ENCODE measurements around the gene ARHGAP10.

ARHGAP10 gene

DNA sequence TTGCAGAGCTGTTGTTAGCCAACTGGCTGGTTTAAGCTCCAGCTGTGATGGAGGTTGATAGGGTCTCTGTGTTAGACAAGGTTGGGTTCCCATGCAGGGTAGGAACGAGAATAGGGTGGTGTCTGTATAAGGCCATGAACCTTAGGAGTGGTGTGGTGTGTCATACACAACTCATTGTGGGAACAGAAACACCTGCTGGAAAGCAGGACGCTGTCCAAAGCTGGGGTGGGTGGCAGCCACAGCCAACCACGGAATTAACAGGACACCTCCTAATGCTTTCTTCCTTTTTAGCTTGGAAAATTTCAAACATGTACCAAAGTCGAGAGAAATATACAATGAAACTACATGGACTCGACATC is 94.4 kb downstream of the ARHGAP10 start:
- no peak for DNase-seq (ENCODE audit: low spot score)

DNA sequence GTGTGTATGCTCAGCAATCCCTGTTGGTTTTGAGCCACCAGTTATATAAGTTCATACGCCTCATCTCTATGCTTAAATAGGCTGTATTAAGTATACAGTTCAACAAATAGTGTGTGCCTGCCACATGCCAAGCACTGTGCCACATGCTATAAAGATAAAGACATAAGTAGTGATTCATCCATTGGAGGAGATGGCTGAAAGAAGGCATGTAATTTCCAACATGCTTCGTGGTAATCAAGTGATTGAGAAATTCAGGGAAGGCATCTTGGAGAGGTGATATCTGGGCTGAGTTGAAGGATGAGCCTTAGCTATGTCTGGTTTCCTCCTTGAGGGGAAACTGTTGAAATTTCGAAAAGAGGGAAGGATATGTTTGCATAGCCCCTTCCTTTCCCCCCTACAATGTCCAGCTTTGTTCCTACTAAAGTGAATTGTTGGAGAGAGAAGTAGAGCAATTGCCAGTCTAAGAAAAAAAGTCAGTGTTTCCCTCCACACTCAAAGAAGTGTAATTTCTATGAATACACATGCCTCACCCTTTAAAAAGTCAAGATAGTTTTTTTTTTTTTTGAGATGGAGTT is 96.5 kb downstream of the ARHGAP10 start:
- no peak for DNase-seq (ENCODE audit: low spot score)

DNA sequence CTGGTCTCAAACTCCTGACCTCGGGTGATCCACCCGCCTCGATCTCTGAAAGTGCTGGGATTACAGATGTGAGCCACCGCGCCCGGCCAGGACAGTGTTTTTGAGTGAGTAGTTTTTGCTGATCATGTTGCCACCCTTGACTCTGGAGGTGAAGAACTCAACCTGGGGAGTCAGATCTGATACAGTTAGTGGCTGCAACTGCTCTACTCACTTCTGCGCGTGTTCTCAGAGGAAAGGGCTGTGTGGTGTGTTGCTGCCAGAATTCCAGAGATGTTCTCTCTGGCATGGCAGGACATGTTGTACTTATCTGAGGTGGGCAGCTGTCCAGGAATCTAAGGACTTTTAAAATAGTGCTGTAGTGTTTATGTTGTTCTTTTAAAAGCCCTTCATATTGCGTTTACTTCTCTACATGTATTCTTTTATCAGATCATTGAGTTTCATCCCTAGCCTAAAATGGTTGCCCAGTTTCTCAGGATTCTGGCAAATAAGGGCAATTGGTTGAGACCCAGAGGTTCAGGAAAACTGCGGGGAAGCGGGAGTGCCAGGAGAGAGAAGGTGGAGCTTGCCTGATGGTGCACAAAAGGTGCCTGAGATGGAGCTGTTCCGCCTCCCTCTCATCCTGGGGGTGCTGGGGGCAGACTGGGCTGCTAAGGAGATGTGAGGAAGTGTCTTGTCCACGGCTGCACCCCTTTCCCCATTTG is 97.7 kb downstream of the ARHGAP10 start:
- no peak for DNase-seq (ENCODE audit: low spot score)

DNA sequence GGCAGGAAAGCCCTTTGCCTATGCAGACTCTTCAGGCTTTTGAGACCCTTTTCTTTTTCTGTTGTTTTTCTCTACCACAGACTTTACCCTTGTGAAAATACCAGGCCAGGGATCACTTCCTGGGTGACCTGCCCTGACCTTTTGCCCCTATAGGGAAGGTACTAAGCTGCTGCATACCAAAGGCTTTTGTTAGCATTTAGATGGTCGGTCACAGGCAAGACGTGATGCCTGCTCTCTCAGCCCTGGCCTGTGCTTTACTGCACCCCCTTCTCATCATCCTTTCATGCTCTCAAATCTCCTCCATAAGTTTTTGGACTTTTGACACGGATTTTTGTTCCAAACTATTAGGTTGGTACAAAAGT is 98.2 kb downstream of the ARHGAP10 start:
- no peak for DNase-seq (ENCODE audit: low spot score)

DNA sequence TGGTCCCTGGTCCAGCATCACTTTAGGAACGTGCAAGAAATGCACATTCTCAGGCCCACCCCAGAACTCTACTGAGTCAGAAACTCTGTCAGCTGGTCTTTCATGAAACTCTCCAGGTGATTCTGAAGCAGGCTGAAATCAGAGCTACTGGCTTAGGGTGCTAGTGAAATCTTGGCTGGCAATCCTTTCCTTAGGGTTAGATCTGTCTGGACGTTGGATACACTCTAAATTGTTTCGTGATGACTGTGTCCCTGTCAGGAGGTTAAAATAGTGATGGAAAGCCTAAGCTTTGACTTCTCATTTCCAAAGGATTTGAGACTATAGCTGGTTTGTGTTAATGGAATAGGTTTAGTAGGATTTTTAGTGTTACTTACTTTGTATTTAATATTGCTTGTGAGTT is 99.1 kb downstream of the ARHGAP10 start:
- DNase-seq (ENCODE audit: low spot score), result no peak

DNA sequence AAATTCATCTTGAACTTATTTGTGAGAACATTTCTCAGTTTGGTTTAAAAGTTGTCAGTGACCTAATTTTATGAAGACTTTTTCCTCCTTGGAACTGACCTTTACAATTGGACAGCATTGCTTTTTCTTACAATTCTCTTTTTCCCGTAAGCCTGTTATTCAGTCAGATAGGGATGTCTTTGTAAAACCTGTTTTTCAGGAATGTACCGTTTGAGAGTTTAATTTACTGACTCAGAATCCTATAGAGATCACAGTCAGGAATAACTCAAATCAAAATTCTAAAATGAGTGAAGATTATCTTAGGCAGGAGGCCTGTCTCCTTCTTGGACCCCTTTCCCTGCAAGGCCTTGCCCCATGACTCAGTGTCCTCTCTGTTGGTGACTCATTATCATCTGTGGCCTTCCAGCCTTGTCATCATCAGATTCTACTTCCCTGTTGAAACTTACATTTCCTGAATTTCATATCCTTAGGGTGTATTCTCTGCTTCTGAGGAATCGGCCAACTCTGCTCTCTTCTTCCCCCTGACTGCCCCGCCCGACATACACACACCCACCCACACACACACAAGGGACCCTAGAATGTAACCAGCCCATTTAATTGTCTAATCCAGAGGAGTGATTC is 99.8 kb downstream of the ARHGAP10 start:
- DNase-seq (ENCODE audit: low spot score), result no peak

DNA sequence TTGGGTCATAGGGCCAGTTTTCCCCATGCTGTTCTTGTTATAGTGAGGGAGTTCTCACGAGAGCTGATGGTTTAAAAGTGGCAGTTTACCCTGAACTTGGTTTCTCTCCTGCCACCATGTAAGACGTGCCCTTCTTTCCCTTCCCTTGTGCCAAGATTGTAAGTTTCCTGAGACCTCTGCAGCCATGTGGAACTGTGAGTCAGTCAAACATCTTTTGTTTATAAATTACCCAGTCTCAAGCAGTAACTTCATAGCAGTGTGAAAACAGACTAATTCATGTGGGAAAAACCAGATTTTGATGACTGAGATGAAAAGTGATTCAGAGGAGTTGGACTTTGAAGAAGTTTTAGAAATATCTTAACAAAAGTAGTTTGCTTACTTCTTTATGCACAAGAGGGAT is 101.4 kb downstream of the ARHGAP10 start:
- DNase-seq (ENCODE audit: low spot score), result no peak

DNA sequence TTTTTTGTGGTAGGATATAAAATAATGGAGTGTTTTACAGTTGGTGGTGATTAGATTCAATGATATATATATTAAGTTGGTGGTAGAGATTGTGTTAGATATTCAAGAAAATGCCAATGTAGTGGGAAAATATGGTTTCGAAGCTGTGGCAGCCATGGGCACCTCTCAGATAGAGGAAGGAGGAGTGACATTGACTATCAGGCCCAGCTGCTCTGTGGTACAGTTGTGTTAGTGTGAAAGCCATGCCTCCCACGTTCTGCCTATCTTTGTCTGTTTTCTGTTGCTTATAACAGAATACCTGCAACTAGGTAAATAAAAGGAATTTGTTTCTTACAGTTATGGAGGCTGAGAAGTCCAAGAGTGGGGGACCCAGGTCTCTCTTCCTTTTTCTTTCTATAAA is 101.9 kb downstream of the ARHGAP10 start:
- no peak for DNase-seq (ENCODE audit: low spot score)

DNA sequence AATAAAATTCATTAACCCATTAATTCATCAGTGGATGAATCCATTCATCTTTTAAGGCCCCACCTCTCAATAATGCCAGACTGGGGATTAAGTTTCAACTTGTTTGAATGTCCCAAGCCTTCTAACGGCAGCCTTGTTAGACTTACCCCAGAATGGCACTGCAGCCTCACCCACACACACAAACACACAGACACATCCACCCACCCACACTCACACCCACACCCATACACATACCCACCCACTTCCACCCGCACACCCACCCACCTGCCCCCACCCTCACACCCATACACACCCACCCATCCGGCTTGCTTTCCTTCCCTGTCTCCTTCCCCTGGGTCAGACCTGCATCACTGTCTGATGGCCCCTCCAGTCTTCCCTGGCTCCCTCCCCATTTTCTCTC is 102.6 kb downstream of the ARHGAP10 start:
- no peak for DNase-seq (ENCODE audit: low spot score)

DNA sequence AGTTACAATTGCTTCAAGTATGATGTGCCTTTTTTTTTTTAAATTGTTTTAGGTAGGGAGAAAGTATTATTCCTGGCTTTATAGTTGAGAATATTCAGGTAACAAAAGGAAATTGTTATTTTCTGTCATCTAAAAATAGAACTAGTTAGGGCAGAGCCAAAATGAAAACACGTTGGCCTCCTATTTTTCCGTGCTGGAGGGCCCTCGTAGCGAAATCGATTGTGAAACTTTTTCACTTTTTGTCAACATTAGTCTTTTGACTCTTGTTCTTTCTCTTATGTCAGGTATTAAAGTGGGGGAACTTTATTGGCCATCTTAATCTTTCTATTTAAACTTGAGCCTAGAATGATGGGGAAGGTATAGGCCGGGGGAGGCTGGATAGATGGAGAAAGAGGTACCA is 104.9 kb downstream of the ARHGAP10 start:
- no peak for DNase-seq (ENCODE audit: low spot score)

DNA sequence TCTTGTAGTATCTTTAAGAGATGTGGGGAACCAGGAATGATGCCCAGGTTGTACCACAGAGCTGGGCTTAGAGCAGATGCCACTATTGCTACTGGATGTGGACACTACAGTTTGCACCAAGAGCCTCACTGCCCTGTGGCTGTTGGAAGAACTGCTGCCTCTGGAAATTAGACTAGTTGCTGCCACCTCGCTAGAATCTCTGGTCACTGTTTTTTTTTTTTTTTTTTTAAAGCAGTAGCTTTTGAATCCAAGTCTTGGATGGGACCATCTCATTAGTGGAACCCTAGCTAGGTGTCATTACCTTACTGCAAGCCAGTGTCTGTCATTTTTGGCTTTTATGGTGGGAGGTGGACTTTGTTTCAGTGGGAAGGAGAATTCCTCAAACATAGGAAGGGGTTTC is 105.5 kb downstream of the ARHGAP10 start:
- no peak for DNase-seq (ENCODE audit: low spot score)

DNA sequence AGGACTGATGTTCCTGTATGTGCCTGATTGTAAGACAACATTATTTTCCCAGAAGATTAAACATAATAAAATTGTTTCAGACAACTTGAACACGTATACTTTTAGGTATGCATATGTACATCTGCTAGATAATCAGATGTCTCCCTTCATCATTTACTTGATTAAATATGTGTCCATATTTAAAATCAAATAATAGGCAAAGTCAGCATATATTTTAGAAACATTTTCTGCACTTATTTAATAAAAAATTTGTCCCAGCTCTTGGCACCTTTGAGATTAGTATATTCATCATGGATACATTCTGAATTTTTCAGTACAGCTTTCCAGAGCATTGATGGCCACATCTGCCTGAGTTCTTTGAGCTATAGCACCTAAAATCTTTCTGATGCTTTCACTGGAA is 106.0 kb downstream of the ARHGAP10 start:
- no peak for DNase-seq (ENCODE audit: low spot score)

DNA sequence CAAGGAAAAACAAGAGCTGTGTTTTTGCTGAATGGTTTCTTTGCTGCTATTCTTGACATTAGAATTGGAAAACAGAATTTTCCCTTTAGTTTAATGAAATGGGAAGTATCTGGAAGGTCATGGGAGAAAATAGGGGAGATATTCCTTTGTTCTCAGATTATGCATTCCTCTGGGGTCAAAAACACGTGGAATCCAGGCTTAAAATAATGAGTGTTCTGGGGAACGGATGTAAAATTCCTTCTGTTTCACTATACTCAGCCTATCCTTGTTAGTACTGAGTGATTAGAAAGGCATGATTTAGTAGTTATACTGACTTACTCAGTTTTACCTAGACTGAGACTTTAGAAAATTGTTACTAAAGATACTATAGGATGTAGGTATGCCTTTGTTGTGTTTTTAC is 107.3 kb downstream of the ARHGAP10 start:
- no peak for DNase-seq (ENCODE audit: low spot score)

DNA sequence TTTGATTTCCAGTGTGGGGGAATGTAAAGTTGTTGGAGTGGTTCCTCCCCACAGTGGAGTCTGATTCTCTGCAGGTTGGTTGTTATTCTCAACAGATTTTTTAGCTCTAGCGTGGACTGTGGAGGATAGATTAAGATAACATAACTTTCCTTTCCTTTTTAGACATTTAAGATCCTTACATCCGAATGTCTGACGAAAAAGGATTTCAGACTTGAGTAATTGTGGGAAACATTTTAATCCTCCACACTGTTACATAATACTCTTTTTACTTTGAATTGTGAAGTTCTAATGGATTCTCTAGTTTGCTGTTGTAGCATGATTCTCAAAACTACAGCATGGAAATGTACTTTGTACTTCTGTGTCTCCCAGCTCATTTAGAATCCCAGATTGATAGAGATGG is 107.8 kb downstream of the ARHGAP10 start:
- no peak for DNase-seq (ENCODE audit: low spot score)

DNA sequence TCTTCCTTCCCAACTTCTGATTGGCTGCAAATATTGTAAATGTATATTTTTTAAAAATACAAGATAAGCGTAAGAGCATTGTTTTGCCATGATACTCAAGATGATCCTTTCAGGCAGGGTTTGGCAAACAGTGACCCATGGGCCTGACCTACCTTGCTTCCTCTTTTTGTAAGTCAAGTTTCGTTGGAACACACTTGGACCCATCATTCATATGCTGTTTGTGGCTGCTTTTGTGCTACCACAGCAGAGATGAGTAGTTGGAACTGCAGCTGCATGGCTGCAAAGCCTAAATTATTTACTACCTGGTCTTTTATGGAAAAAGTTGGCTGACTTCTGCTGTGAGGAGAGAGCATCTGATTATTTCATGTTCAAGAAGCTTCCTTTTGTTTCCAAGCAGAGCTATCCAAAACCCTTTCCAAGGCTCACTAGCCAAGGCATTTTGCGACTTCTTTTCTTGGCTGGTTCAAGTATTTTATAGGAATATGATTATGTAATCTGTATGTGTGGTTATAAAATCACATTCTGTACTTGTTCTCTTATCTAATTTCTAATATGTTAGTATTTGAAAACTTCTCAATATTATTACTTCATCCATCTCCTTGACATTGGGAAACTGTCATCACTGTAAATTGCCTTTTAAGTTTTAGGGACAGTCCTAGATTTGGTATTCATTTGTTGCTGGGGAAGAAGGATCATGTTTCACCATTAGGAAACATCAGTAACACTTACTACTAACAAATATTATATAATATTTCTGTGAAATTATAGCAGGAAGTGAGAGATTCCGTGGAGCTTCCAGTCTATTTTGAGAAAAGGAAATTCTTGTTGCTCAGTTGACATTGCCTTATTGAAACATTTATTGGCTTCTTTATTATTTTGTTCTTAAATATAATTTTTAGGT is 109.2 kb downstream of the ARHGAP10 start:
- no peak for DNase-seq (ENCODE audit: low spot score)

DNA sequence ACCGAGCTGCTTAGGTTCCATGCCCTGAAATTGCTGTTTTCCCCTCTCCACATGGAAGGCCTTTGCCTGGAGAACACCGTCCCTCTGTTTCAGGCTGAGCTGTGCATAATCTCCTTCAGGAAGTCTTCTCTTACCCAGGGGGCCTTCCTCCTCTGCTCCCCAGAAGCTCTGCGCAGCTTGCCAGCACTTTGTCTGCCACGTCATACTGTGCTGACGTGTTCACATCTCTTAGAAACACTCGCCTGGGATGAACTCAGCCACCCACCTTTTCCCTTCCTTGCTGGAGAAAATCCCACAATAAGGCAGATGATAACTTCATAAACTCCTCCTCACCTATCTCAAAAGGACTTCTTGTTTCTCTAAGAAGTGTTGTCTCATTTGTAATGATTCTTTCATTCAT is 110.7 kb downstream of the ARHGAP10 start:
- no peak for DNase-seq (ENCODE audit: low spot score)

DNA sequence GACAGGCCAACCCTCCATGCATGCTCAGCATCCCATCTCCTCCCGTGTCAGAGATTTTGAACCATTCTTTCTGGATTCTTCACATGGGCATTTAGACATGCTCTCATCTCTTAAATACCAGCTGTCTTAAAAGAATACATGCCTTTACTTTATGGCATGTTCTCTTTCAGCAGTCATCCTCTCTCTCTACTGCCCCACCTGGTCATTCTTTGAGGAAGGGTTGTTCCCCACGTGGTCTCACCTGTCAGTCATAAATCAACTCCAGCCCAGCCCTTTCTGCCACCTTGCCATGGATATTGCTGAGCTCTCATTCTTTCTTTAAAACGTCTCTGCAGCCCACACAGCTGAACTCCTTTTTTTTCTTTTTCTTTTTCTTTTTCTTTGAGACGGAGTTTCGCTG is 111.3 kb downstream of the ARHGAP10 start:
- no peak for DNase-seq (ENCODE audit: low spot score)

DNA sequence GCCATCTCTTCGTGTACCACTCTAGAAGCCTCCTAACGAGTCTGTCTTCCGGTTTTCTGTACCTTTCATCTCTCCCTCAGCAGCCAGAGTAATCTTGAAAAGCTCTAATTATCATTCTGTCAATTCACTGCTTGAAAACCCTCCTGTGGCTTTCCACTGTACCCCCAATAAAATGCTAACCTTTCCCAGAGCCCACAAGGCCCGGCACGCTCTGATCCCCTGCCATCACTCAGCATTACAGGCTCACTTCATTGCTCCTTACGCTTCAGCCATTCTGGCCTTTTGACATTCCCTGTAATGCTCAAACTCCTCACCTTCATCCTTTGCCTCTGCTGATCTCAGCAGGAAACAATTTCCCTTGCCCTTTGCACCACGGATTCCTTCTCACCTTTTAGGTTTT is 112.9 kb downstream of the ARHGAP10 start:
- no peak for DNase-seq (ENCODE audit: low spot score)

DNA sequence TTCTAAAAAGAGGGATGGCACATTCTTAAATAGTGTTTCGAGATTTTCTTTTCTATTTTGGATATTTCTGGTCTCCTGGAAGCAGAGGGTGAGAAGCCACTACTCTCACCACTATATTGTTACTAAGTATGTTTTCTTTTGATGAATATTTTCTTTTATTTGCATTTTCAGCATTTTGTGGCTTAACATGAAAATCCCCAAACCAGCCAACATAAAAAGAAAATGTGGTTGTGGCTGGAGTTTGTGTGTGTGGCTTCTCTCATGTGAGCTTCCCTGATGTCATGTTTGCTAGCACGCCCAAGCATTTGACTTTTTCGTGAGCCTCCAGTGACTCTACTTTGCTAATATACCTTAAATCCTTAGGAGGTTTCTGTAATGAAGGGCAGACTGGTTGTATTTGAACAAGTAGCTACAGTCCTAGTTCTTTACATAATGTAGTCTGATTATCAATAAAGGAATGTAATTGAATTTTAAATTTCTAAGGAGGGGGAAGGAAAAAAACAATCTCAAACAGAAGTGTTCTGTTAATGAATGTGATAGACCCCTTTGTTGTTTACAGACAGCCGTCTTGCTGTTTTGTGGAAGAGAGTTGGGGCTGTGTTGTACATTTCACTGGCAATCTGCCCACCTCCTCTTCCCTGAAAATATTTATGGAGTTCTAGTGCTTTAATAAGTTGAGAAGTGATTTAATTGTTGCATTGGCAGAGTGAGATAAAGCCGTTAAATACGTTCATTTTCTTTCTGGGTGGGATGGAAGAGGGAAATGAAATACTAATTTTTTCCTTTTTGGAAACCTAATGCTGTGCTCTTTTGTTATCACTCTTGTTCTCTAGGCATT is 114.6 kb downstream of the ARHGAP10 start:
- DNase-seq (ENCODE audit: low spot score), result peak; percentile 24

DNA sequence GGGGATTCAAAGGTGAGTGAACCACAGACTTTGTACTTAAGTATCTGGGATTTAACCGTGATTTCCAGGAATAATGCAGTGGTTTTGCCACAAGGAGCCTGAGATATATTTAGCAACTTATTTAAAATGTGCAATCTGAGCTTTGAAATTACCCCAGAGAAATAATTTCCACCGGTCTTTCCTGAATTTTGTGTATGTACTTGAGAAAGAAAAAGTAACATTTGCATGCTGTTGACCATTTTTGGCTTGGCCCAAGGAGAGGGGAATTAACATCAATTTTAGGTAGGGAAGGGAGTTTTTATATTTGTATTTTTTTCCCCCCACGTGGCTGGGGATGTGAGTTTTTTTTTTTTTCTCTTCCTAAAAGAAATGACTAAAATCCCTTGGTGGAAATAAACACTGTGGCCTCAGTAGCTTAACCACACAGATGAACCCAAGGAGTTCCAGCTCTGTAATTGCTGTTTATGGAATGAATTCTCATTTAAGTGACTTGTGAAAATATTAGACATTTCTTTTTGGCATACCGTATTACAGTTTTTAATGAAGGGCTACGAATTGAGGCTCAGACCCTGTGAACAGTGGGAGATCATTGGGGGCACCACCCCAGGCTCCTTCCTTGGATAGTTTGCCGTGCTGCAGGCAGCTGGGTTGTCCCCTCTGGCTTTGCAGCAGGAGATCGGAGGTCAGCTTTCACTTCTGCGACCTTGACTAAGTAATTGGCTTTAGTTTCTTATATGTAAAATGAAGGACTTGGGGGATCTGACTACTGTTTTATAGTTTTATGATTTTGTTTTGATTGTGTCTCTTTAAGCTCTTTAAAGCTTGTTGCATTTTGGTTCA is 116.1 kb downstream of the ARHGAP10 start:
- DNase-seq (ENCODE audit: low spot score), result no peak

DNA sequence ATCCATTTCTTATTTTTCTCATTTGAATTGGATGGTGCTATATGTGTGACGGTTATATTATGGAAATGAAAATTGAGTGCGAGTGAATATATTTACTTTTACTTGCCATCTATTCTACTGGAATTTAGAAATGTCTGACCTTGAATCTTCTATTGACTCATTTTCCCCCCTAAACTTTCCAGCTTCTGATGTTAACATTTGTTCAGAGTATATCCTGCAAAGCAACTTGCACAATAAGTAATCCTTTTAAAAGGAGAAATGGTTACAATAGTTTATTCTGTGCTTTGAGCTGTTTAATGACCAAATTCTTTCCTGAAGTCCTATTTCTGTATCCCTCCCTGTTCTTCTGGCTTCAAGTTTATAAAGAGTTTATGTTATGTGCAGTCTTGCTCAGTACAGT is 116.7 kb downstream of the ARHGAP10 start:
- DNase-seq (ENCODE audit: low spot score), result no peak
